ENCODE measurements around the gene CFAP46. TPM values are rescaled to one million over a fixed set of nuclear protein-coding genes. Genes with fewer than 3 reads are reported as not detected.

The CFAP46 gene
- polyA plus RNA-seq, 1 of the 3 experiments (the other 2 are of a cell fraction): 3.9 TPM

DNA sequence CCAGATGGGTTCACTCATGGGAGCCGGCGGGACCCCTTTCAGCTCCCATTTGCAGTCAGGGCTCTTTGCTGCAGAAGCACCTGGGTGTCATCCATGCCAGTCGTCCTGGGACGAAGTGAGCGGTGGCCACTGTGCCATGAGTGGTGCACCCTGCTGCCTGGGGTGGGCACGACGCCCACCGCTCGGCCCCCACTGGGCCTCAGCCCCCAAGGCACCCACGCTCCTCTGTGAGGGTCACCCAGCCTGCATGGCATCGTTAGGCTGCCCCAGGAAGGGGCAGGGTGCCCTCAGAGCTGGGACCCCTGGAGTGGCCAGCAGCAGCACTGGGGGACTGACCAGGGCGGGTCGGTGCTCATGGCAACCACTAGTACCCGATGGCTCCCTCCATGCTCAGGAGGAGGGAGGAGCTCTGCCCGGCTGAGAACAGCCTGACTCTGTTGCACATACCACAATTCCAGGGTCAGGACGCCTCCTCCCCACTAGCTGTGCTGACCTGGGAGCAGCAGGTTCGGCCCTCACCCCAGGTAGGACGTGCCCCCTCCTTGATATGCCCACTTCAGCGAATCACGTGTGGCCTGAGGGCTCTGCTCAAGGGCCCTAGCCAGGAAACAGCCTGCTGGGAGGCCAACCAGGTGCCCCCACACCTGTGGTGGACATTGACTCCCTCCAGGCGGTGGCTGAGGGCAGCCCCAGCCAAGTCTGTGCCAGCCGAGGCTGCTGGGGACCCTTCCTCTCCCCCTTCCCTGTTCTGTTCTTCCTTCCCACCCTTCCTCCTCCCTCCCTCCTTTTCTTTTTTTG, 28.5 kb upstream of the CFAP46 start (continued):
- no peak for TF ChIP-seq MEF2A (IDR thresholded peaks at IDR 0.05; ENCODE audit: borderline replicate concordance, low read depth)
- no peak for TF ChIP-seq YY1 (IDR thresholded peaks at IDR 0.05; ENCODE audit: low read depth)
- no peak for TF ChIP-seq TEAD4 (IDR thresholded peaks at IDR 0.05; ENCODE audit: borderline replicate concordance, insufficient read depth)
- no peak for TF ChIP-seq EP300 (IDR thresholded peaks at IDR 0.05; ENCODE audit: borderline replicate concordance in 1 of 2, low read depth in 1 of 2, low read length in 1 of 2)
- TF ChIP-seq GABPA (IDR thresholded peaks at IDR 0.05; ENCODE audit: low read depth): no peak
- no peak for TF ChIP-seq FOXJ3 (CRISPR knock-in tag; IDR thresholded peaks at IDR 0.05)
- TF ChIP-seq MXI1 (IDR thresholded peaks at IDR 0.05; ENCODE audit: low read depth, low read length): no peak

DNA sequence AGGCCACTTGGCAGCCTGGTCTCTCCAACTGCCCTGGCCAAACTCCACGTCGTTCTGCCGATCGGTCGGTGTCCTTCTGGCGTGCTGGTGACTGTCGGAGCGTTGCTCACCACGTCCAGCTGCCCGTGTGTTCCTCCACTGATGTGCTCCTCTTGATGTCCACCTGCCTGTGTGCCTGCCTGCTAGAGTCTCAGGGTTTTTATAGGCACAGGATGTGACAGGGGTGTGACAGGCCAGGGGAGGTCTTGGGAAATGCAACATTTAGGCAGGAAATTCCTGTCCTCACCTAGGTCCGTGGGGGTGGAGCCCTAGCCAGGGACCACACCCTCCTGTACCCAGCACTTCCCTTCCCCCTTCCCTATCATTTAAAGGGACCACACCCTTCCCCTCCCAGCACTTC, 25.2 kb upstream of the CFAP46 start:
- H3K4me3 ChIP-seq (ENCODE audit: low read depth in 2 of 2, low read length in 1 of 2): no peak overlapping the region
- no peaks in the 10 kb centered on the region for H3F3A ChIP-seq (replicated peaks; ENCODE audit: insufficient read depth)
- WGBS (ENCODE audit: low lambda C conversion rate): 56% methylated on average over 11 of the region's 11 CpGs
- ChIA-PET CTCF (no interaction called here), POLR2A (no interaction called here)
- no peak for DNase-seq
- TF ChIP-seq NRF1 (IDR thresholded peaks at IDR 0.05; ENCODE audit: low read depth, low read length): no peak
- TF ChIP-seq CHD2 (IDR thresholded peaks at IDR 0.05; ENCODE audit: low read length, partially characterized antibody): no peak
- TF ChIP-seq, protein P1, sequence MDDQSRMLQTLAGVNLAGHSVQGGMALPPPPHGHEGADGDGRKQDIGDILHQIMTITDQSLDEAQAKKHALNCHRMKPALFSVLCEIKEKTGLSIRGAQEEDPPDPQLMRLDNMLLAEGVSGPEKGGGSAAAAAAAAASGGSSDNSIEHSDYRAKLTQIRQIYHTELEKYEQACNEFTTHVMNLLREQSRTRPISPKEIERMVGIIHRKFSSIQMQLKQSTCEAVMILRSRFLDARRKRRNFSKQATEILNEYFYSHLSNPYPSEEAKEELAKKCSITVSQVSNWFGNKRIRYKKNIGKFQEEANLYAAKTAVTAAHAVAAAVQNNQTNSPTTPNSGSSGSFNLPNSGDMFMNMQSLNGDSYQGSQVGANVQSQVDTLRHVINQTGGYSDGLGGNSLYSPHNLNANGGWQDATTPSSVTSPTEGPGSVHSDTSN (IDR thresholded peaks at IDR 0.05): no peak
- TF ChIP-seq JUND (IDR thresholded peaks at IDR 0.05): no peak
- TF ChIP-seq ZBTB33 (IDR thresholded peaks at IDR 0.05; ENCODE audit: borderline replicate concordance, low read depth): no peak
- no peak for TF ChIP-seq MAX (IDR thresholded peaks at IDR 0.05; ENCODE audit: low read depth)
- TF ChIP-seq EP300 (IDR thresholded peaks at IDR 0.05; ENCODE audit: borderline replicate concordance in 1 of 2, low read depth in 1 of 2, low read length in 1 of 2): no peak
- no peak for TF ChIP-seq TAF1 (IDR thresholded peaks at IDR 0.05; ENCODE audit: borderline replicate concordance, low read depth, low read length)
- no peak for TF ChIP-seq FOSL2 (IDR thresholded peaks at IDR 0.05; ENCODE audit: borderline replicate concordance, low read depth)
- TF ChIP-seq RFX5 (IDR thresholded peaks at IDR 0.05; ENCODE audit: low read length): no peak
- TF ChIP-seq SIN3A (IDR thresholded peaks at IDR 0.05; ENCODE audit: borderline replicate concordance, low read depth, low read length): no peak
- TF ChIP-seq NFIC (IDR thresholded peaks at IDR 0.05; ENCODE audit: borderline replicate concordance): no peak
- TF ChIP-seq TCF12 (IDR thresholded peaks at IDR 0.05): no peak
- TF ChIP-seq GATA2 (CRISPR knock-in tag; IDR thresholded peaks at IDR 0.05): no peak
- TF ChIP-seq MEF2A (IDR thresholded peaks at IDR 0.05; ENCODE audit: borderline replicate concordance, low read depth): no peak
- H3K9me2 ChIP-seq: no peaks in the 10 kb centered on the region
- H3K9me3 ChIP-seq: no peaks in the 10 kb centered on the region
- no peak overlapping the region for H2AFZ ChIP-seq (ENCODE audit: low read depth)
- no peak overlapping the region for H3K27ac ChIP-seq (ENCODE audit: low read depth in 2 of 2, low read length in 1 of 2)
- no peak overlapping the region for H3K9ac ChIP-seq
- no peak overlapping the region for H3K4me2 ChIP-seq
- no peaks in the 10 kb centered on the region for H4K20me1 ChIP-seq (ENCODE audit: insufficient read depth)
- no peaks in the 10 kb centered on the region for H3K79me2 ChIP-seq (ENCODE audit: insufficient read depth)
- H3K27me3 ChIP-seq (ENCODE audit: insufficient read depth): no peaks in the 10 kb centered on the region
- H3K36me3 ChIP-seq (replicated peaks in 1 of 2; ENCODE audit: control insufficient read depth in 1 of 2, insufficient read depth in 2 of 2, low read length in 1 of 2): no peaks in the 10 kb centered on the region
- H3K4me1 ChIP-seq (ENCODE audit: control insufficient read depth in 1 of 2, insufficient read depth in 2 of 2, low read depth in 1 of 2, low read length in 1 of 2): no peaks in the 10 kb centered on the region
